Activated effector memory CD4-positive, alpha-beta T cell treated with anti-CD3 and anti-CD28 coated beads, Interleukin-2, amount 50 U/mL, for 16 hours (primary cell): ENCODE results near the gene SERINC5.
"Not testable (repeated sequence)": the region's sequence is repeated elsewhere in the genome, so short reads cannot be mapped to it uniquely, and the experiment has no call there.

Experiments used
- DNase-seq: peaks from one replicate; pipeline ENCODE4 v3.0.0-alpha.2; 2020

SERINC5 gene

GRCh38 chr5:80194468-80194867 is 61.4 kb downstream of the SERINC5 start:
- no peak for DNase-seq

- DNase-seq = no peak
Measured at GRCh38 chr5:80193401-80193800, 62.4 kb downstream of the SERINC5 start.

- DNase-seq = no peak
Measured at GRCh38 chr5:80192507-80193241, 63.2 kb downstream of the SERINC5 start.

GRCh38 chr5:80191991-80192398 is 63.9 kb downstream of the SERINC5 start:
- peak; percentile 72 for DNase-seq

GRCh38 chr5:80191397-80191796 is 64.5 kb downstream of the SERINC5 start:
- no peak for DNase-seq

GRCh38 chr5:80190960-80191359 is 64.9 kb downstream of the SERINC5 start:
- no peak for DNase-seq

- no peak for DNase-seq
Measured at GRCh38 chr5:80189701-80190100, 66.1 kb downstream of the SERINC5 start.

GRCh38 chr5:80189201-80189600 is 66.6 kb downstream of the SERINC5 start:
- no peak for DNase-seq

GRCh38 chr5:80187421-80188090 is 68.3 kb downstream of the SERINC5 start:
- no peak for DNase-seq

- not testable (repeated sequence) for DNase-seq
Measured at GRCh38 chr5:80185535-80185934, 70.3 kb downstream of the SERINC5 start.

GRCh38 chr5:80185095-80185494 is 70.8 kb downstream of the SERINC5 start:
- DNase-seq = no peak

- DNase-seq = no peak
Measured at GRCh38 chr5:80184235-80185023, 71.4 kb downstream of the SERINC5 start.

- DNase-seq = not testable (repeated sequence)
Measured at GRCh38 chr5:80183728-80184234, 72.1 kb downstream of the SERINC5 start.

- DNase-seq = peak; percentile 66
Measured at GRCh38 chr5:80182809-80183580, 72.9 kb downstream of the SERINC5 start.

- DNase-seq = peak; percentile 80
Measured at GRCh38 chr5:80181618-80182211, 74.1 kb downstream of the SERINC5 start.

- no peak for DNase-seq
Measured at GRCh38 chr5:80177236-80177635, 78.6 kb downstream of the SERINC5 start.

- no peak for DNase-seq
Measured at GRCh38 chr5:80175337-80175736, 80.5 kb downstream of the SERINC5 start.

- DNase-seq = no peak
Measured at GRCh38 chr5:80174790-80175189, 81.1 kb downstream of the SERINC5 start.

- no peak for DNase-seq
Measured at GRCh38 chr5:80172067-80172695, 83.7 kb downstream of the SERINC5 start.

- no peak for DNase-seq
Measured at GRCh38 chr5:80170117-80170535, 85.7 kb downstream of the SERINC5 start.

- DNase-seq = no peak
Measured at GRCh38 chr5:80168388-80169028, 87.3 kb downstream of the SERINC5 start.
